Stimulated activated naive CD4-positive, alpha-beta T cell treated with Interleukin-2 at 50 U/mL for 16 hours (primary cell): ENCODE measurements around the gene MINDY4.

ENCODE experiments used
- DNase-seq: peaks from one replicate; lab custom pipeline; 2025; lab: John Stamatoyannopoulos, UW

Gene MINDY4

DNA sequence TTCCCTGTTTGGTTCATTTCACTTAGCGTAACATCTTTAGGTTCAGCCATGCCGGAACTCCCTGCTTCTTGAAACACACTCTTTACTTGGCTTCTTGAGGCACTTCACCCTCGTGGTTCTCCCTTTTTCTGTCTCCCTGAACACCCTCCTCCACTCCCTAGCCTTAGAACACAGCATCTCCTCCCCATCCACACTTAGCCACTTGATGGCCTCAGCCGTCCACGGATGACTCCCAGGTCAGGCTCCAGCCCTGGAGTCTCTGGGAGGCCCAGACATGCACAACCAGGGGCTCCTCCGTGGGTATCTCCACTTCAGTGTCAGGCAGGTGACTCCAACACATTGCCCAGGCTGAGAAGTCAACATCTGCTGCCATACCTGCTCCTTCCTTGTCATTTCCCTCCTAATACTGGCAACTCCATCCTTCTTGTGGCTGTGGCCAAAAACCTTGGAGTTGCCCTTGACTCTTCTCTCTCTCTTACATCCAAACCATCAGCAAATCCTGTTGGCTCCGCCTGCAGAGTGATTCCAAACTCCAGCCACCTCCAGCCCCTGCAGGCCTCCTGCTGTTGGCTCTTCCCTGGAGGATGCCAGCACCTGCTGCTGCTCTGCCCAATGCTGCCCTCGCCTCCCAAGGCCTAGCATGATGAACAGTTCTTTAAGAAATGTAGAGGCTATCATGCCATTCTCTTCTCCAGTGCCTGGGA, 27.7 kb upstream of the MINDY4 start:
- no peak for DNase-seq

DNA sequence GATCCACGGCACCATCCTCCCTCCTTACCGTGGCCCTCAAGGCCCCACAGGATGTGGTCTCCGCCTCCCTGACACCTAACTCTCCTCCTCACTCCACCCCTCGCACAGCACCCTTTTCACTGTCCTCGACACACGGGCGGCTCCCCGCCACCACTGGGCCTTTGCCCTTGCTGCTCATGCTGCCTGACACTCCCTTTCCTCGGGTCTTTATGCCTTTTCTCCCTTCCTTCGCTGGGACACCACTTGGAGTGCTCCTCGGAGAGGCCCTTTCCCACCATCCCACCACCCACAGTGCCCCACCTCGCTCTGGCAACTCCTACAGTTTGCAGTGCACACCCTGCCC, 27.2 kb upstream of the MINDY4 start:
- no peak for DNase-seq

DNA sequence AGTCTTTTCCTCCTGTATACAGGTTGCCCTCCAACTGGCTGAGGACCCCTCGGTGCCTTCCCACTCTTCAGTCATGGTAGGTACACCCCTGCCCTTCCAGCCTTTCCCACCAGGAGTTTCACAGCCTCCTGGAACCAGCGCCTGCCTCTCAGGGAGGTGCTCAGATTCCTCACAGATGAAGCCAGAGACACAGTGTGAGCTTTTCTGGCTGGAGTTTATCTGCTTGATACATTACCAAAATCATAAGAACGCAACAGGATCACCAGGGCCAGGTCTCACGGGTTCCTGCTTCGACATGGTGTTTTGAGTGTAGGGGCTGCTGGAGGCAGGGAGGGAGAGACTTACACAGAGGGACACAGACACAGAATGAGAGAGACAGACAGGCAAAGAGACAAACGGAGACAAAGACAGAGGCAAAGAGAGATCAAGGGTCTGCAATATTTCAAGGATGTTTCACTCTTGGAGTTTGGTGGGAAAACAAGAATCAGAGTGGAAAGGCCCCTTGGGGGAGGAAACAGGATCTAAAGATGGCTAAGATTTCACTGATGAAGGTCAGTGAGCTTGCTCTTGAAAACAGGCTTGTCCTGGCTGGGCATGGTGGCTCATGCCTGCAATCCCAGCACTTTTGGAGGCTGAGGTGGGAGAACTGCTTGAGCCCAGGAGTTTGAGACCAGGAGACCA, 25.8 kb upstream of the MINDY4 start:
- DNase-seq = no peak

DNA sequence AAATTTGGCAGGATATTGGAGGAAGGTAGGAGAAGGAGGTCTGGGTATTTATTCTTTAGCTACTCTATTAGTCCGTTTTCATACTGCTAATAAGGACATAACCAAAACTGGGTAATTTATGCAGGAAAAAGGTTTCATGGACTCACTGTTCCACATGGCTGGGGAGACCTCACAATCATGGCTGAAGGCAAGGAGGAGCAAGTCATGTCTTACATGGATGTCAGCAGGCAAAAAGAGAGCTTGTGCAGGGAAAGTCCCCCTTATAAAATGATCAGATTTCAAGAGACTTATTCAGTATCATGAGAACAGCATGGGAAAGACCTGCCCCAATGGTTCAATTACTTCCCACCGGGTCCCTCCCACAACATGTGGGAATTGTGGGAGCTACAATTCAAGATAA, 21.2 kb upstream of the MINDY4 start:
- no peak for DNase-seq

DNA sequence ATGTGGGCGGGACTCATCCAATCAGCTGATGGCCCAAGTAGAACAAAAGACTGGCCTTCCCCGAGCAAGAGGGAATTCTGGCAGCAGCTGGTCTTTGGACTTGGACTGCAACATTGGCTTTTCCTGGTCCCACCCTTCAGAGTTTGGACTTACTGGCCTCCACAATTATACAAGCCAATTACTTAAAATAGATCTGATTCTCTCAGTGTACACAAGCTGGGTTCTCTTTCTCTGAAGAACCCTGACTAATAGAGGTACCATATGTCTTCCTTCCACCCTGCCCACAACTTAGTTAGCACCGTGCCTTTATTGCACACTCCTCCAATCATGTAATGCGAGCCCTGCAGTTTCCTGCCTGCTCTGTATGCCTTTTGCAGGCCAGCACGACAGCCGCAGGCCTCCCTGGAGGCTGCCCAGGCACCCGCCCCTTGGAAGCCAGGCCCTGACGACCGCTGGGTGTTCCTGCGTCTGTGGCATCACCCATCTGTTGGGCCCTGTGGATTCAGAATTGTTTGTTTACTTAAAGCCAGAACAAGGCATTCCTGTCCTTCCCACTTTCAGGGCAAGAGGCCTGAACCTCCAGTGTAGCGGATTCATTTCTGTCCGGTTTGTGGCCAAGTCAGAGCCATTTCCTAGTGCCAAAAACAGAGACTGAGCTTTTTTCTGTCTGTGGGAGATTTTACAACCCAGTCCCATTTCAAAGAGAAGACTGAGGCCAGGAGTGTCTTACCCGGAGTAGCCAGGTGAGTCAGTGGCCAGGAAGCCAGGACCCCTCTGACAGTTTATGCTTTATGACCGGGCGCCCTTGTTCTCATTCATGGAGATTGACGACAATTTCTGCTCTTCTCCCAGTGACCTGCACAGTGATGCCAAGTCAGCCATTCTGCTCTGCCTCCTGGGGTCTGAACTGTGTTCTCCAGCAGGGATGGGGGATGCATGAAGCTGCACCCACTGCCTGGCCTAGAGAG, 20.2 kb upstream of the MINDY4 start:
- DNase-seq = no peak

DNA sequence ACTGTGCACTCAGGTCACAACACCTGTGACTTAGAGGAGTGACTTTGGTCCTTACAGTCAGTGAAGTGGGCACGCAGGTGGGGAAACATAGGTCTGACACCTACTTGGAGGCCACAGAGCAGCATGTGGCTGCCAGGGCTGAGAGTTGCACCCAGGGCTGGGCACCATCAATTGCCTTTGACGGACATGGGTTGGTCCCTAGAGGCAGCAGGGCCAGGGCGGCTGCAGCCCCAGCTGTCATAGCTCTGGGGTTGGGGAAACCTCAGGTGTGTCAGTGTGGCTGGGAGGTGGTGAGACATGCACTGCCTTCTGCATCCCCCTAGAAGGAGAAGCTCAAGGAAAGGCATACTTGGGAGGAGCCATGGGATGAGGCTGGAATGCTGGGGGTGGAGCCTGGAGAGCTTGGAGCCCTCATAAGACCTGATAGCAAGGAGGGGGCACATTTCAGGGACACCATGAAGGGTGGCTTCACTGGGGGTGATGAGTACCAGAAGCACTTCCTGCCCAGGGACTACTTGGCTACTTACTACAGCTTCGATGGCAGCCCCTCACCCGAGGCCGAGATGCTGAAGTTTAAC, 19.4 kb upstream of the MINDY4 start, which contains the start of gene INMT:
Gene INMT (plus strand): TSS at position 440 of the 578 bp plus-strand sequence. CDS start 16 bp downstream, at position 456.
- DNase-seq = no peak

DNA sequence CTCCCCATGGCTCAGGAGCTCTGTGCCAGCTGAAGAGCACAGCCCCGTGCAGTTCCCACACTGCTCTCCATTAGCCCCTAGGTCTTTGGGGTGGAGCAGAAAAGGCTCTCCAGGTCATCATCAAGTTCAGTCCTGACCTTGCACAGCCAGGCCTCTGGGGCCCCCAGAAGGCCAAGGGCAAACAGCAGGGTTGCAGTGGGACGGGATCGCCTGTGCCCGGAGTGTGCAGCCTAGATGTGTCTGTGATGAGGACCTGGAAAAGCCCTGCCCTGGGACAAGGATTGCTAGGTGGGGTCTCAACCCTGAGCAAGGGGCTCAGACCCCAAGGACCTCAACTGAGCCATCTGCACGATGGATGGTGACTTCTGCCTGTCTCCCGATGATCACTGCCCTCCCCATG, 18.7 kb upstream of the MINDY4 start:
- DNase-seq = no peak

DNA sequence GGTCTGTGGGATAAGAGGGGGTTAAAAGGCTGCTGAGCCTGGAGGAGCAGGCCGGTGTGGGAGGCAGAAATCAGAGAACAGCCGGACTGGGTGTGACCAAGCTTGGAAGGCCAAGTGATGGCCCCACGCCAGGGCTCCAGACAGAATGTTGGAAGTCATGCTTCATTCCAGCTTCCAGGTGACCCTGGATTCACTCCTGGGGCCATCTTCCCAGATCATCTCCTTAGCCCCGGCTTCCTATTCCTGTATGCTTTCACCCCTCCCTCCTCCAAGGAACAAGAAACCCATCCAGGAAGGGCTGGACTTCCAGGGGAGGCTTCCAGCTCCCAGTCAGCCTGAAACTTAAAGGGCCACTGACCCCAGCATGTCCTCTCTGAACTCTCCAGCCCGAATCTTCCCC, 18.2 kb upstream of the MINDY4 start:
- no peak for DNase-seq

DNA sequence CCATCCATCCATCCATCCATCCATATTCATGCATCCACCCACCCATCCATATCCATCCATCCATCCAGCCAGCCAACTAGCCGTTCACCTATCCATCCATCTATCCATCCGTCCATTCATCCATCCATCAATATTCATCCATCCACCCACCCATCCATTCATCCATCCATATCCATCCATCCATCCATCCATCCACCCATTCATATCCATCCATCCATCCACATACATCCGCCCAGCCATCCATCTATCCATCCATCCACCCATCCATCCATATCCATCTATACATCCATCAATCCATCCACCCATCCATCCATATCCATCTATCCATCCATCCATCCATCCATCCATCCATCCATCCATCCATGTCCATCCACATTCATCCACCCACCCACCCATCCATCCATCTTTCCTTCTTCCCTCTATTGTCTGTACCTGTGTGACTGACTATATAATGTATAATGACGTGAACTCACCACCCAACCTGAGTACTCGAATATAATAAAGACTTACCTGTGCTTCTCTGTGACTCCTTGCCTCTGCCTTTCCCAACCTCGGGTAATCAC, 16.8 kb upstream of the MINDY4 start:
- DNase-seq = no peak

DNA sequence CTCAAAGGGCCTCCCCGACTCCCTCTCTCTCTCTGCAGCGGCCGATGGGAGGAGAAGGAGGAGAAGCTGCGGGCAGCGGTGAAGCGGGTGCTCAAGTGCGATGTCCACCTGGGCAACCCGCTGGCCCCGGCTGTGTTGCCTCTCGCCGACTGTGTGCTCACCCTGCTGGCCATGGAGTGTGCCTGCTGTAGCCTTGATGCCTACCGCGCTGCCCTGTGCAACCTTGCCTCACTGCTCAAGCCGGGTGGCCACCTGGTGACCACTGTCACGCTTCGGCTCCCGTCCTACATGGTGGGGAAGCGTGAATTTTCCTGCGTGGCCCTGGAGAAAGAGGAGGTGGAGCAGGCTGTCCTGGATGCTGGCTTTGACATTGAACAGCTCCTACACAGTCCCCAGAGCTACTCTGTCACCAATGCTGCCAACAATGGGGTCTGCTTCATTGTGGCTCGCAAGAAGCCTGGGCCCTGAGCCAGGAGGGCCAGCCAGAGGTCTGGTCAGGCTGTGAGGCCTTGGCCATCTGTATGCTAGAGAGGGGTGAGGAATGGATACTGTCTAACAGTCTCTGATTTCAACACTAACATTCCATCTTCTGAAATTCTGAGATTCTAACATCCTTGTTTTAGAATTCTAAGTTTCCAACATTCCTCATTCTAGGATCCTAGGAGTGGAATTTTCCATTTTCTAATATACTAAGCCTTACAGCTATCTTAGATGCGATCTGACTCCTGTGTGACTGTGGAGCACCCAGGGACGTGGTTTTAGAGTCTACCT, 15.6 kb upstream of the MINDY4 start:
- DNase-seq = no peak

DNA sequence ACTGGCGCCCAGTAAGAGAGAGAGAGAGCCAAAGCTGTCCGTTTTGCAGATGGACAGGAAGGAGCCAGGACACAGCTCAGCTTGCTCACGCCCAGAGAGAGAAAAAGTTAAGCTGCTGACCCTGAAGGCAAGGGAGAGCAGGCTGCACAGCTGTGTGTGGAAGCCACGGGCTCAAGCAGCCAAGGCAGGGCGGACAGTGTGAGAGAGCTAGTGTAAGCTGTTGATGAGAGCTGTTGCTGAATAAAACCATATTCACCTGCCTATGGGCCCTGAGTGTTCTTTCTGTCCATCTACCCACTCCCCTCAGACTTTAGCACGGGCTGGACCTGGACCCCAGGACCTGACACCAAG, 13.9 kb upstream of the MINDY4 start:
- no peak for DNase-seq

DNA sequence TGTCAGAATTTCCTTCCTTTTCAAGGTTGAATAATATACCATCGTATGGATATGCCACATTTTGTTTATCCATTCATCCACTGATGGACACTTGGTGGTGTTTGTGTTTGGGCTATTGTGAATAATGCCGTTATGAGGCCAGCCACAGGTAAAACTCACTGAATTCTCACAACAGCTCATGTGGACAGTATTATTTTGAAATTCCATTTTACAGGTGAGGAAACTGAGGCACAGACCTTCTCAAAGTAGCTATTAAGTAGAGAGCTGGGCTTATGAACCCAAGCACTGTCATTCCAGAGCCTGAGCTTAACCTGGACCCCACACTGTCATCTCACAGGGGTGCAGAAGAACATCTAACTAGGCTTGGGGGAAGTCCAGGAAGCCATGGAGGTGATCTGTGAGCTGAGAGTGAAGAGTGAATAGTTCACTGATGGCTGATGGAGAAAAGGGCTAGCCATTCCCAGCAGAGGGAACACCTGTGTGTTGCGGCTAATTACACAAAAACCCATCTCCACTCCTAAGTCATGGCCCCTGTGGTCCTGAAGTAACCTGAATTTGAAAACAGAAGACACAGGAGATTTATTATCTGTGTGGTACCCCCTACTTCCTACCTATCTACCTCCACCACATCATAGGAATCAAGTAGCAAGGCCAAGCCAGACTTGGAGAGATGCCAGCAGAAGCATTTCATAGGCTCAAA, 10.6 kb upstream of the MINDY4 start:
- DNase-seq = no peak

DNA sequence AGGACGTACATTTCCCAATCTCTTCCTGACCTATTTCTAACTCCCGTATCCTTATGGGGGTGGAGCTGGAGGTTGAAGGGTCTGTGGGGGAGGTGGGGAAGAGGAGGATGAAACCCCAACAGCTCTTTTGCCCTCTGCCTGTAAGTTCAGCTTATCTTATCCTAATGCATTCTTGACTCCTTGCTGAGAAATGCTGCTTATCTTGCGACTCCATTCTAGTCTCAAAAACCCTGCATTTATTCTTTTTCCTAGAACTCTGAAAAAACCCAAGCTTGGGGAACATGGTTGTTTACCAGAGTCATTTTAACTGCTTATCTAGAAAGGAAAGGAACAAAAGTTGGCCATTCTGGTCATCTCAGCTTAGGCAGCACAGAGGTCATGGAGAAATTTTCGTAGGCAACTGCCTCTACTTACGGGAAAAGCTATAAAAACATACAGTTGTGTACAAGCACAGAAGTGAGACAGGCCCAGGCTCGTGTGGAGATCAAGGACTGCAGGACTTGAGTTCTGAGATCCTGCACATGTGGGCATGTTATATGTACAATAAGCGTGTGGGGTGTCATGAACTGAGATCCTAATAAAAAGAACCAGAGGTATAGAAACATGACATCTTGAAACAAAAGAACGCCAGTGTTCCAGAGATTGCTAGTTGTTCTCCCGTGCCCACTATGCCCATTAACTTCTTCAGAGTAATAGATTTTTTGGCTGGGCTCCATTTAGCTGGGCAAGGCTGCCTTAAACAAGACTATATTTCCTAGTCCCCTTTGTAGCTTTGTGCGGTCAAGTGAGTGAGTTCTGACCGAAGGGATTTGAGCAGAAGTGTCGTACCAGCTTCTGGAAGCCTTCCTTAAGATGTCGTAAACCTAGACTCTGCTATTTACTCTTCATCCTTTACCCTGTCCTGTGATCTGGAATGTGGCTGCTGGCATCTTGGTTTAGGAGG, 9.7 kb upstream of the MINDY4 start:
- no peak for DNase-seq

DNA sequence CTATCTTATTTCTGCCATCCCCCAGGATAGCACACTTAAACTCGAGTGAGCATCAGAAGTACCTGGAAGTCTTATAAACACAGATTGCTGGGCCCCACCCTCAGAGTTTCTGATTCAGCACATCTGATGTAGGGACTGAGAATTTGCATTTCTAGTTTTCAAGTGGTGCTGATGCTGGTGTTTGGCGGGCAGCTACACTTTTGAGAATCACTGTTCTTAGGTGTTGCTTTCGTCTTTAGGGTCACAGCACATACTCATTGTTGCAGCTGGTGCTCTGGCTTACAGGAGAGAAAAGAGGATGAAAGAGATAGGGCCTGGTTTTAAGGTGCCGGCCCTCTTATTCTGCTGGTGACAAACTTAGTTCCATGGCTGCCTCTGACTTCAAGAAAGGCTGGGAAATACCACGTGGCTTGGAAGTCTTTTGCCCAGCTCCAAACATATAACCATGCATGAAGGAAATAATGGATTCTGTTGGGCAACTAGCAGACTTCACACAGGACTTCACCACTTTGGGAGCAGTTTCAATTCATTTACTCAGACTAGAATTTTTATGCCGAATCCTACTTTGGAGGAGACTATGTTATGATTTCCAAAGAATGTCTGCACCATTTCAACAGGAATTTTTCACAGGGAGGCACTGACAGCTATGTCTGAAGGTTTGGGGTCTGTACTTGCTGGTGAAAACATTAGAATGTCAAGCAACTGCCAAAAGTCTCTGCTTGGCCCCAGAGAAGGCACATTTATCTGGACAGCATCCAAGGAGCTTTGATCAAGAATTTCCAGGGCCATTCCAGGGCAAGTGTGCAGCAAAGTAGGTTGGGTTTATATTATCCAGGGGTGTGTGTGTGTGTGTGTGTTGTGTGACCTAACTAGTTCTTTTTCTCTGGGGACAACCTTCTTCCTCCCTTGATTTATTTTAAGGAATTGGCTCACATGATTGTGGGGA, 6.9 kb upstream of the MINDY4 start:
- DNase-seq = no peak

DNA sequence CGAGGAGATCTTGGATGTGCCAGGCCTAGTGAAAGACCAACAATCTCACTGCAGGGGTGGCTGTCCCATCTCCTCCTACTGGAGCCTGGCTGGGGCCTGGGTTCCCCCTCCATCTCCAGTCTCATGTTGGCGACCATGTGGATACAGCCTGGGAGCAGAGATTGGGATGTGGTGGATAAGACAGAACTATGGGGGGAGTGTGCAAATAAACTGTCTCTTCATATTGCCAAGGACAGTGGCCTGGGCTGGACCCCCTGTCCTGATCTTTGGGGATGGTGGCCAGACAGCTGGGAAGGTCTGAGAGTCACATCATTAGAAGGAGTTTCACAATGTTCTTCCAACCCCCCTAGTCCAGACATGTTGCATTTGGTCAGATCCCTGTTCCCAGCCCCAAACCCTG, 5.8 kb upstream of the MINDY4 start:
- DNase-seq = no peak

DNA sequence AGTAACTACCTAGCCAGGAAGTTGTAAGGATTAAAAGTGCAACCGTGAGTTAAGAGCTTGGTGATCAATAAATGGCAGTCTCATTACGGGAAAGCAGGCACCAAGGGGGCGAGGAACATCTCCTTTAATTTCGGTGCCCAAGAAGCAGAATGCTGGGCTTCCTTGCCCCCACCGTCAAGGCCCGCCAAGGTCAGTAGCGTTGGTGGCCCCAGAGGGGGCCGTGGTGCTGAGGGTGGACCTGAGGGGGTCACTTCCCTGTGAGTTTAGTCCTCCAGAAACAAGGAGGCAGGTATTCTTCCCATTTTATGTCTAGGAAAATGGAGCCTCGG, 408 bp upstream of the MINDY4 start:
- no peak for DNase-seq

DNA sequence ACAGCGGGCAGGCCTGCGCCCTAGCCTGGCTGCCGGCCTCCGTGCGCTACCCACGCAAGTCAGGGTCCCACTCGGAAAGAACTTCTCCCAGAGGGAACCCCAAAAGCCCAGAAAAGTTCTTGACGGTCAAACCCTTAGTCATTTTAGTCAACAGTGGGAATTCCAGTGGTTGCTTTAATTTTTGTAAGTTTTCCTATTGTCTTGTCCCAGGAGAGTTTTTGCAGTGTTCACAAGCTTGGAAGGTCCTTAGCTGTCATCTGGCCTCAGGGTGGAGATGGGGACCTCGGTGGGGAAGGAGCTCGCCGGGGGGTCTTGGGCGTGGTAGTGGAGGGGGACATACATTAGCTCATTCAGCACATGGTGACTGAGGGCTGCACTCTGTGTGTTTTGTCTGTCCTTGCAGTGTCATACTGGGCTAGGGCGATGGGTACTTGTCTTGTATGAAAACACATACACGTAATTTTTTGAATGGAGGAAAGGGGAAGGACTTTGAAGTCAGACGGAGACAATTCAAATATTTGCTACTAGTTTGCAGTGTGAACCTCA, 736 bp downstream of the MINDY4 start:
- DNase-seq = no peak

DNA sequence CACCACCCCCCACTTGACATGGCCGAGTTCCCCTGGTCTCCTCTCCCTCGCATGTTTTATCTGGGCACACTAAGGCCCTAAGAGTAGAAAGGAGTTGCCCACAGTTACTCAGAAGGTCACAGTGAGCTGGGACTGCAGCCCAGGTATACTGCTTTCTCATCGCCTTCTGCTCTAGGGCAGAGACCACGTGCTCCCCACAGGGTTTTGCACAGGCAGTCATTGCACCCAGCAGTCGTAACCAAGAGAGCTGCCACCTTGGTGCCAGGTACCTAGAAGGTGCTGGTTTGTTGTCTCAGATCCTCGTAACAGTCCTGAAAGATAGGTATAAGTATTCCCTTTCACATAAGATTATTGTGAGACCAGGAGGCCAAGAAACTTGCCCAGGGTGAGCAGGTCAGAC, 1.8 kb downstream of the MINDY4 start:
- no peak for DNase-seq
